HG03097 (cell line): Measurements from ENCODE around the gene PRMT7.

Experiments
- ATAC-seq: cut with Tn5 transposase; IDR thresholded peaks from one replicate; pipeline ENCODE4 v1.9.1; 2021; ENCODE audit not compliant: unreplicated experiment, low FRiP score

Gene PRMT7

GRCh38 chr16:68373528-68374245 is 62.9 kb downstream of the PRMT7 start:
- no peak for ATAC-seq

- no peak for ATAC-seq
Measured at GRCh38 chr16:68374246-68374805, 63.5 kb downstream of the PRMT7 start.

GRCh38 chr16:68374961-68375660 is 64.3 kb downstream of the PRMT7 start:
- ATAC-seq, result no peak

- ATAC-seq, result no peak
Measured at GRCh38 chr16:68375801-68376536, 65.2 kb downstream of the PRMT7 start.

GRCh38 chr16:68376590-68376989 is 65.8 kb downstream of the PRMT7 start:
- no peak for ATAC-seq

- no peak for ATAC-seq
Measured at GRCh38 chr16:68377221-68377620, 66.4 kb downstream of the PRMT7 start.

- ATAC-seq, result no peak
Measured at GRCh38 chr16:68377667-68378393, 67.0 kb downstream of the PRMT7 start.

GRCh38 chr16:68378436-68379415 is 67.9 kb downstream of the PRMT7 start:
- ATAC-seq, result no peak

GRCh38 chr16:68379472-68380347 is 68.9 kb downstream of the PRMT7 start:
- no peak for ATAC-seq

GRCh38 chr16:68380348-68380670 is 69.5 kb downstream of the PRMT7 start:
- ATAC-seq, result no peak

- ATAC-seq, result no peak
Measured at GRCh38 chr16:68380676-68381362, 70.0 kb downstream of the PRMT7 start.

- no peak for ATAC-seq
Measured at GRCh38 chr16:68381363-68381724, 70.5 kb downstream of the PRMT7 start.

- no peak for ATAC-seq
Measured at GRCh38 chr16:68382296-68382718, 71.5 kb downstream of the PRMT7 start.

- ATAC-seq, result no peak
Measured at GRCh38 chr16:68383858-68384257, 73.0 kb downstream of the PRMT7 start.

- ATAC-seq, result no peak
Measured at GRCh38 chr16:68384288-68385161, 73.7 kb downstream of the PRMT7 start.

GRCh38 chr16:68385371-68385770 is 74.6 kb downstream of the PRMT7 start:
- no peak for ATAC-seq

GRCh38 chr16:68386628-68387027 is 75.8 kb downstream of the PRMT7 start:
- ATAC-seq, result no peak
